ENCODE measurements around the gene ETHE1.

GRCh38 chr19:43522929-43523328 is 4.1 kb downstream of the ETHE1 start:
- no peak for TF ChIP-seq POLR2A (IDR thresholded peaks at IDR 0.05; ENCODE audit: low read length)
- TF ChIP-seq GATA1 (IDR thresholded peaks at IDR 0.05; ENCODE audit: low read depth, low read length) = no peak
